CD14-positive monocyte (primary cell): ENCODE measurements around the gene SEMA3G. TPM values are rescaled to one million over a fixed set of nuclear protein-coding genes. Genes with fewer than 3 reads are reported as not detected.

ENCODE experiments used
- DNase-seq, 3 donors: peaks; one replicate each; pipeline ENCODE4 v3.0.0-alpha.2; 2011 to 2022
- H2AFZ ChIP-seq: 2 replicates; pipeline ENCODE4 v1.6.0; 2012; ENCODE audit warnings: mild to moderate bottlenecking, low read depth, low read length, inconsistent platforms; ENCODE audit not compliant: insufficient read depth, poor library complexity, severe bottlenecking
- H3K27ac ChIP-seq, 2 donors: 1 replicate in 1 of 2; 2 replicates in 1 of 2; pipeline ENCODE4 v1.5.1; 2012 to 2013; ENCODE audit warnings: low read length in 2 of 2, control low read depth in 1 of 2, inconsistent platforms in 1 of 2, low read depth in 1 of 2, mild to moderate bottlenecking in 1 of 2
- H3K27me3 ChIP-seq, 2 donors: one replicate each; pipeline versions ENCODE4 v1.6.0 to v1.6.1; 2011 to 2013; ENCODE audit warnings: low read length in 2 of 2; ENCODE audit not compliant: control insufficient read depth in 2 of 2, insufficient read depth in 2 of 2
- H3K36me3 ChIP-seq, 2 donors: replicated peaks in 1 of 2; 1 replicate in 1 of 2; 2 replicates in 1 of 2; pipeline versions ENCODE4 v1.5.1 to v1.6.1; 2012 to 2013; ENCODE audit warnings: low read length in 2 of 2, control low read depth in 1 of 2, inconsistent platforms in 1 of 2, mild to moderate bottlenecking in 1 of 2; ENCODE audit not compliant: insufficient read depth in 2 of 2, control insufficient read depth in 1 of 2
- H3K4me1 ChIP-seq, 2 donors: 1 replicate in 1 of 2; 2 replicates in 1 of 2; pipeline versions ENCODE4 v1.5.1 to v1.6.1; 2012 to 2013; ENCODE audit warnings: low read length in 2 of 2, control low read depth in 1 of 2, inconsistent platforms in 1 of 2, mild to moderate bottlenecking in 1 of 2, moderate library complexity in 1 of 2; ENCODE audit not compliant: insufficient read depth in 2 of 2, control insufficient read depth in 1 of 2
- H3K4me2 ChIP-seq: replicated peaks from 2 replicates; pipeline ENCODE3; 2012; ENCODE audit warnings: low read length, moderate library complexity, mild to moderate bottlenecking; ENCODE audit not compliant: poor library complexity, severe bottlenecking; ENCODE audit errors: extremely low read depth
- H3K4me3 ChIP-seq, 3 experiments: fragments of 200-600 bp in 1 of 3; sonication (generic) in 1 of 3; replicated peaks in 1 of 3; 1 replicate in 2 of 3; 2 replicates in 1 of 3; pipeline ENCODE4 v1.5.1; 2011 to 2013; ENCODE audit warnings: low read length in 3 of 3, mild to moderate bottlenecking in 3 of 3, control low read depth in 2 of 3, low read depth in 2 of 3, inconsistent platforms in 1 of 3, moderate library complexity in 1 of 3
- H3K79me2 ChIP-seq: 2 replicates; pipeline ENCODE4 v1.6.0; 2012; ENCODE audit warnings: mild to moderate bottlenecking, control low read depth, inconsistent platforms, low read length, moderate library complexity; ENCODE audit not compliant: insufficient read depth
- H3K9ac ChIP-seq: 2 replicates; pipeline ENCODE4 v1.6.0; 2017; ENCODE audit warnings: low read length, mild to moderate bottlenecking; ENCODE audit not compliant: insufficient read depth, poor library complexity, severe bottlenecking
- H3K9me3 ChIP-seq, 2 donors: replicated peaks in 1 of 2; 1 replicate in 1 of 2; 2 replicates in 1 of 2; pipeline versions ENCODE4 v1.5.1 to v1.6.1; 2012 to 2013; ENCODE audit warnings: low read length in 2 of 2, control low read depth in 1 of 2; ENCODE audit not compliant: control insufficient read depth in 1 of 2, insufficient read depth in 1 of 2
- H4K20me1 ChIP-seq: 2 replicates; pipeline ENCODE4 v1.6.0; 2012; ENCODE audit warnings: mild to moderate bottlenecking, low read length, control low read depth, moderate library complexity; ENCODE audit not compliant: insufficient read depth
- H3K27ac Mint-ChIP-seq, 7 donors: one replicate each; pipeline ENCODE4 v1.8.0; 2020; ENCODE audit warnings: mild to moderate bottlenecking in 7 of 7, mixed read lengths in 7 of 7, moderate library complexity in 6 of 7, inconsistent platforms in 2 of 7
- H3K27me3 Mint-ChIP-seq, 3 donors: one replicate each; pipeline ENCODE4 v1.8.0; 2021 to 2022; ENCODE audit warnings: low read depth in 3 of 3, mild to moderate bottlenecking in 3 of 3, mixed read lengths in 3 of 3, moderate library complexity in 3 of 3, inconsistent platforms in 1 of 3
- H3K36me3 Mint-ChIP-seq, 2 donors: one replicate each; pipeline ENCODE4 v1.8.0; 2020; ENCODE audit warnings: mixed read lengths in 2 of 2, inconsistent platforms in 1 of 2, mild to moderate bottlenecking in 1 of 2
- H3K4me1 Mint-ChIP-seq: one replicate; pipeline ENCODE4 v1.8.0; 2020; ENCODE audit warnings: mild to moderate bottlenecking, mixed read lengths
- H3K4me3 Mint-ChIP-seq, 2 donors: one replicate each; pipeline ENCODE4 v1.8.0; 2020; ENCODE audit warnings: mild to moderate bottlenecking in 2 of 2, mixed read lengths in 2 of 2, moderate library complexity in 1 of 2
- H3K9me3 Mint-ChIP-seq, 7 donors: one replicate each; pipeline ENCODE4 v1.8.0; 2020 to 2022; ENCODE audit warnings: mixed read lengths in 7 of 7, mild to moderate bottlenecking in 6 of 7, moderate library complexity in 6 of 7, inconsistent platforms in 2 of 7
- WGBS: methylation state at CpG from one replicate; pipeline ENCODE4 v1.1.5; 2013; ENCODE audit warnings: missing lambda C conversion rate; ENCODE audit not compliant: insufficient coverage; 5-methylcytosine and 5-hydroxymethylcytosine counted together
- intact Hi-C, 2 donors: fragments of 100-400 bp; cut with micrococcal nuclease; formaldehyde crosslinking; loops; one replicate each; pipeline versions ENCODE4 v1.15.0 to v1.15.1; 2023
- polyA plus RNA-seq, 3 donors: library from polyadenylated mRNA; depleted of rRNA in 1 of 3; unstranded in 2 of 3; stranded (reverse) in 1 of 3; fragments of 300-500 nt in 2 of 3; fragments of >200 nt in 1 of 3; fragmentation: Illumina TruSeq in 2 of 3; gene quantifications; 1 replicate in 2 of 3; 2 replicates in 1 of 3; pipeline ENCODE4 v1.2.3, GENCODE V29; 2012 to 2021
- TF ChIP-seq, protein P1 (sequence below): fragments of 200-600 bp; IDR thresholded peaks from one replicate; pipeline ENCODE4 v1.8.0; 2022; ENCODE audit warnings: antibody characterized with exemption, mild to moderate bottlenecking

SEMA3G gene
- polyA plus RNA-seq, 3 donors: 0.03 TPM; not detected in 2

DNA sequence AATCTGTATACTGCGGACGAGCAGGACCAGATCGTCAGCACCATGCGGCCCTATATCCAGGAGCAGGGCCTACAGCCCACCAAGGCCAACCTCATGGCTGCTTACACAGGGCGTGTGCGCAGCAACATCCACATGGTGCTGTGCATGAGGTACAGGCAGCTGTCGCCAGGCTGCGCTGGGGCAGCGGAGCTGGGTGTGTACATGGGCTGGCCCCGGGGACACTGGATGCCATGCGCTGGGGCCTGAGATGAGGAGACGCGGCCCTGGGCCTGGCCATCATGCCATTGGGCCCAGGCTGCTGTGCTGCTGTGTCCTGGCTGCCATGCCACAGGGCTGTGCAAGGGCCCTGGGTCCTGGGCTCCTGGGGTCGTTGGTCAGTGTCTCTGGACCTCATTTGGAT lies 61.5 kb downstream of the SEMA3G start:
- no peak overlapping the region for H3K4me3 ChIP-seq
- 96% methylated on average over 14 of the region's 14 CpGs for WGBS
- H2AFZ ChIP-seq: no peak overlapping the region
- peaks cover 5 to 6% of the 10 kb centered on the region in 2 donors for H3K36me3 ChIP-seq
- no peak overlapping the region for H3K9ac ChIP-seq
- no peaks in the 10 kb centered on the region for H3K27me3 ChIP-seq
- no peak overlapping the region for H3K4me3 Mint-ChIP-seq
- peaks cover 13% of the 10 kb centered on the region for H3K4me1 Mint-ChIP-seq
- H3K36me3 Mint-ChIP-seq: peaks cover 11 to 19% of the 10 kb centered on the region in 2 donors
- H3K27ac ChIP-seq: no peak overlapping the region
- TF ChIP-seq, protein P1, sequence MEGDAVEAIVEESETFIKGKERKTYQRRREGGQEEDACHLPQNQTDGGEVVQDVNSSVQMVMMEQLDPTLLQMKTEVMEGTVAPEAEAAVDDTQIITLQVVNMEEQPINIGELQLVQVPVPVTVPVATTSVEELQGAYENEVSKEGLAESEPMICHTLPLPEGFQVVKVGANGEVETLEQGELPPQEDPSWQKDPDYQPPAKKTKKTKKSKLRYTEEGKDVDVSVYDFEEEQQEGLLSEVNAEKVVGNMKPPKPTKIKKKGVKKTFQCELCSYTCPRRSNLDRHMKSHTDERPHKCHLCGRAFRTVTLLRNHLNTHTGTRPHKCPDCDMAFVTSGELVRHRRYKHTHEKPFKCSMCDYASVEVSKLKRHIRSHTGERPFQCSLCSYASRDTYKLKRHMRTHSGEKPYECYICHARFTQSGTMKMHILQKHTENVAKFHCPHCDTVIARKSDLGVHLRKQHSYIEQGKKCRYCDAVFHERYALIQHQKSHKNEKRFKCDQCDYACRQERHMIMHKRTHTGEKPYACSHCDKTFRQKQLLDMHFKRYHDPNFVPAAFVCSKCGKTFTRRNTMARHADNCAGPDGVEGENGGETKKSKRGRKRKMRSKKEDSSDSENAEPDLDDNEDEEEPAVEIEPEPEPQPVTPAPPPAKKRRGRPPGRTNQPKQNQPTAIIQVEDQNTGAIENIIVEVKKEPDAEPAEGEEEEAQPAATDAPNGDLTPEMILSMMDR: no peak
- H3K9me3 Mint-ChIP-seq: peaks cover 0 to 2% (median 0%) of the 10 kb centered on the region in 7 donors
- H3K4me2 ChIP-seq: no peak overlapping the region
- H4K20me1 ChIP-seq: no peaks in the 10 kb centered on the region
- no peaks in the 10 kb centered on the region for H3K27me3 Mint-ChIP-seq
- no peak for DNase-seq
- no peaks in the 10 kb centered on the region for H3K79me2 ChIP-seq
- no peaks in the 10 kb centered on the region for H3K9me3 ChIP-seq
- intact Hi-C loops: no loop called here
- H3K4me1 ChIP-seq: peaks cover 9 to 11% of the 10 kb centered on the region in 2 donors
- no peak overlapping the region for H3K27ac Mint-ChIP-seq

Other genes starting within 250 kb of the SEMA3G start
- 10 to 100 TPM; 20.9 to 84.7 (median 38.7) TPM for gene ALAS1, start 246.9 kb downstream of the SEMA3G start, polyA plus RNA-seq
- under 1 TPM in 1 of 3 donors, not detected in 2; 0.91 TPM for gene TLR9, start 219.5 kb downstream of the SEMA3G start, polyA plus RNA-seq
- gene TWF2, start 205.9 kb downstream of the SEMA3G start, polyA plus RNA-seq: 100 to 1,000 TPM; 141 to 199 (median 176) TPM
- 100 to 1,000 TPM in 2 of 3 donors, 10 to 100 TPM in 1; 92.8 to 144 (median 120) TPM for gene PPM1M, start 199.3 kb downstream of the SEMA3G start, polyA plus RNA-seq
- 10 to 100 TPM; 27.3 to 33.4 (median 32.3) TPM for gene WDR82, start 166.5 kb downstream of the SEMA3G start, polyA plus RNA-seq
- 10 to 100 TPM in 1 of 3 donors, 1 to 10 TPM in 2; 8.3 to 37.5 (median 8.4) TPM for gene GLYCTK, start 157.3 kb downstream of the SEMA3G start, polyA plus RNA-seq
- gene DNAH1, start 128.8 kb downstream of the SEMA3G start, polyA plus RNA-seq: 10 to 100 TPM in 1 of 3 donors, under 1 TPM in 2; 0.15 to 47.0 (median 0.25) TPM
- gene BAP1, start 35.1 kb downstream of the SEMA3G start, polyA plus RNA-seq: 10 to 100 TPM; 11.2 to 73.9 (median 12.9) TPM
- 10 to 100 TPM in 1 of 3 donors, 1 to 10 TPM in 2; 3.3 to 11.4 (median 6.2) TPM for gene PHF7, start 34.4 kb downstream of the SEMA3G start, polyA plus RNA-seq
- not detected for gene TNNC1, start 8.9 kb upstream of the SEMA3G start, polyA plus RNA-seq
- 100 to 1,000 TPM in 1 of 3 donors, 10 to 100 TPM in 1, 1 to 10 TPM in 1; 9.7 to 106 (median 13.1) TPM for gene NISCH, start 10.5 kb upstream of the SEMA3G start, polyA plus RNA-seq
- gene STAB1, start 50.2 kb upstream of the SEMA3G start, polyA plus RNA-seq: 100 to 1,000 TPM in 1 of 3 donors, 10 to 100 TPM in 1, 1 to 10 TPM in 1; 3.8 to 535 (median 15.8) TPM
- 10 to 100 TPM in 1 of 3 donors, under 1 TPM in 2; 0.66 to 28.4 (median 0.67) TPM for gene NT5DC2, start 88.8 kb upstream of the SEMA3G start, polyA plus RNA-seq
- 10 to 100 TPM in 2 of 3 donors, 1 to 10 TPM in 1; 1.4 to 52.1 (median 43.3) TPM for gene UQCC5, start 91.5 kb upstream of the SEMA3G start, polyA plus RNA-seq
- gene PBRM1, start 240.8 kb upstream of the SEMA3G start, polyA plus RNA-seq: 10 to 100 TPM; 26.1 to 72.9 (median 38.0) TPM
- 10 to 100 TPM; 13.4 to 18.7 (median 16.7) TPM for gene GNL3, start 240.9 kb upstream of the SEMA3G start, polyA plus RNA-seq